Measurements from ENCODE around the gene SLC8B1. TPM values are rescaled to one million over a fixed set of nuclear protein-coding genes. Genes with fewer than 3 reads are reported as not detected.

Gene SLC8B1
- total and polyA plus RNA-seq, 9 of the 15 experiments (the other 6 are each of a cell fraction or from before 2014, with no cell fraction given): 0.86 to 34.1 (median 18.5) TPM

- TF ChIP-seq ZNF76 (CRISPR knock-in tag; IDR thresholded peaks at IDR 0.05; ENCODE audit: borderline replicate concordance) (no peak), ZNF766 (CRISPR knock-in tag; conservative IDR thresholded peaks at IDR 0.05) (no peak), ETV5 (CRISPR knock-in tag; IDR thresholded peaks at IDR 0.05; ENCODE audit: low read depth) (no peak), ZNF639 (CRISPR knock-in tag; conservative IDR thresholded peaks at IDR 0.05 in 1 of 2, IDR thresholded peaks at IDR 0.05 in 1 of 2) (no peak), MAFF (IDR thresholded peaks at IDR 0.05; ENCODE audit: low read length) (no peak), ATF3 (IDR thresholded peaks at IDR 0.05) (no peak), ATF3 (CRISPR knock-in tag; conservative IDR thresholded peaks at IDR 0.05) (no peak), U2AF1 (optimal IDR thresholded peaks at IDR 0.05; ENCODE audit: low read depth, low read length) (no peak), ZNF778 (CRISPR knock-in tag; IDR thresholded peaks at IDR 0.05) (no peak), MXI1 (IDR thresholded peaks at IDR 0.05; ENCODE audit: low read depth, low read length) (no peak)
These were observed 44.4 kb downstream of the SLC8B1 start (continued) for GRCh38 chr12:113290506-113290905.

Data from K562 (cell line).